Upper lobe of left lung (tissue), 6 donors: ENCODE data around the gene DPF3. TPM values are rescaled to one million over a fixed set of nuclear protein-coding genes. Genes with fewer than 3 reads are reported as not detected.

Source experiments
- ATAC-seq, 2 donors: fragments of 200-7000 bp; cut with Tn5 transposase; one replicate each; pipeline ENCODE4 v1.9.1; 2022; ENCODE audit warnings: mild to moderate bottlenecking in 2 of 2, moderate library complexity in 2 of 2; ENCODE audit not compliant: low FRiP score in 2 of 2
- DNase-seq, 2 donors: peaks; one replicate each; pipeline ENCODE4 v3.0.0-alpha.2; 2019 to 2020
- H3K27ac ChIP-seq, 4 donors: fragments of 200-600 bp; sonication (generic); one replicate each; pipeline ENCODE4 v1.5.1; 2016 to 2019
- H3K27me3 ChIP-seq, 4 donors: fragments of 200-600 bp; sonication (generic); one replicate each; pipeline ENCODE4 v1.5.1; 2017 to 2019
- H3K36me3 ChIP-seq, 4 donors: fragments of 200-600 bp; sonication (generic); one replicate each; pipeline ENCODE4 v1.5.1; 2016 to 2019
- H3K4me1 ChIP-seq, 4 donors: fragments of 200-600 bp; sonication (generic); one replicate each; pipeline ENCODE4 v1.5.1; 2018 to 2019
- H3K4me3 ChIP-seq, 4 donors: fragments of 200-600 bp; sonication (generic); one replicate each; pipeline ENCODE4 v1.5.1; 2017 to 2019; ENCODE audit warnings: mild to moderate bottlenecking in 2 of 4, moderate library complexity in 1 of 4
- H3K9me3 ChIP-seq, 4 donors: fragments of 200-600 bp; sonication (generic); one replicate each; pipeline ENCODE4 v1.5.1; 2018 to 2019
- CTCF ChIP-seq, 6 experiments: fragments of 450-650 bp in 4 of 6; fragments of 200-600 bp in 2 of 6; sonication (generic) in 2 of 6; IDR thresholded peaks; one replicate each; pipeline ENCODE4 v1.5.1; 2016 to 2019; ENCODE audit warnings: antibody characterized with exemption in 6 of 6
- EP300 ChIP-seq, 4 donors: sonication (generic); formaldehyde crosslinking; IDR thresholded peaks; one replicate each; pipeline ENCODE4 v1.5.1; 2017; ENCODE audit warnings: antibody characterized with exemption in 4 of 4, control low read depth in 2 of 4
- POLR2A ChIP-seq, 4 donors: fragments of 450-650 bp; IDR thresholded peaks; one replicate each; pipeline ENCODE4 v1.5.1; 2016 to 2017; ENCODE audit warnings: antibody characterized with exemption in 4 of 4, mild to moderate bottlenecking in 2 of 4
- POLR2AphosphoS5 ChIP-seq, 2 donors: sonication (generic); formaldehyde crosslinking; IDR thresholded peaks; one replicate each; pipeline ENCODE4 v1.5.1; 2017; ENCODE audit warnings: antibody characterized with exemption in 2 of 2
- WGBS, 2 donors: methylation state at CpG; one replicate each; pipeline ENCODE4 v1.1.5; 2017 to 2018; 5-methylcytosine and 5-hydroxymethylcytosine counted together
- total RNA-seq, 6 donors: library from RNA; depleted of rRNA in 4 of 6; stranded (reverse); fragments of >200 nt in 4 of 6; gene quantifications; one replicate each; pipeline versions ENCODE4 v1.1.0 to v1.2.1, GENCODE V29; 2016 to 2021
- donor health status: DM: no; HTN: no; CAD: no; lungs with moderate emphysema.
- donor health status: DM: no; HTN: yes; CAD: no; lungs with severe emphysema.

DPF3 gene
- total RNA-seq, 6 donors from 2014 or later = 0.30 to 1.3 (median 1.0) TPM

- TF ChIP-seq EP300 (IDR thresholded peaks at IDR 0.05) (no peak), CTCF (IDR thresholded peaks at IDR 0.05) (no peak), POLR2AphosphoS5 (IDR thresholded peaks at IDR 0.05) (no peak), POLR2A (IDR thresholded peaks at IDR 0.05) (no peak)
- no peaks in the 10 kb centered on the region for H3K9me3 ChIP-seq
- no peaks in the 10 kb centered on the region for H3K27me3 ChIP-seq
- no peaks in the 10 kb centered on the region for H3K36me3 ChIP-seq
- ATAC-seq (no peak), DNase-seq (no peak)
- 61 to 62% methylated on average over 8 to 9 of the region's 9 CpGs for WGBS, 2 donors
- H3K4me1 ChIP-seq = peaks cover 0 to 9% (median 2%) of the 10 kb centered on the region in 4 donors
- H3K4me3 ChIP-seq = no peak overlapping the region
- no peak overlapping the region for H3K27ac ChIP-seq
These were observed 278.3 kb downstream of the DPF3 start for GRCh38 chr14:72615451-72616121.

GRCh38 chr14:72614891-72615415, 278.9 kb downstream of the DPF3 start:
- no peak for DNase-seq
- no peaks in the 10 kb centered on the region for H3K9me3 ChIP-seq
- TF ChIP-seq POLR2A (IDR thresholded peaks at IDR 0.05) (no peak), POLR2AphosphoS5 (IDR thresholded peaks at IDR 0.05) (no peak), EP300 (IDR thresholded peaks at IDR 0.05) (no peak), CTCF (IDR thresholded peaks at IDR 0.05) (no peak)
- no peak overlapping the region for H3K27ac ChIP-seq
- 72 to 77% methylated on average over 9 to 11 of the region's 11 CpGs for WGBS, 2 donors
- H3K4me3 ChIP-seq = no peak overlapping the region
- peaks cover 0 to 9% (median 2%) of the 10 kb centered on the region in 4 donors for H3K4me1 ChIP-seq
- no peaks in the 10 kb centered on the region for H3K27me3 ChIP-seq
- H3K36me3 ChIP-seq = no peaks in the 10 kb centered on the region
- ATAC-seq = no peak

- Histone ChIP-seq H3K4me1 (peaks cover 0 to 9% (median 2%) of the 10 kb centered on the region in 4 donors), H3K9me3 (no peaks in the 10 kb centered on the region), H3K4me3 (no peak overlapping the region), H3K36me3 (no peaks in the 10 kb centered on the region), H3K27ac (no peak overlapping the region), H3K27me3 (no peaks in the 10 kb centered on the region)
- WGBS, 2 donors = 74 to 85% methylated on average over 3 of the region's 3 CpGs
- TF ChIP-seq EP300 (IDR thresholded peaks at IDR 0.05) = no peak
- TF ChIP-seq CTCF (IDR thresholded peaks at IDR 0.05) = no peak
- TF ChIP-seq POLR2A (IDR thresholded peaks at IDR 0.05) = no peak
- TF ChIP-seq POLR2AphosphoS5 (IDR thresholded peaks at IDR 0.05) = no peak
- ATAC-seq = no peak
- no peak for DNase-seq
These were observed 279.5 kb downstream of the DPF3 start for GRCh38 chr14:72614365-72614764.

GRCh38 chr14:72613975-72614319, 280.0 kb downstream of the DPF3 start:
- ATAC-seq (no peak), DNase-seq (no peak)
- Histone ChIP-seq H3K4me3 (no peak overlapping the region), H3K4me1 (peaks cover 0 to 9% (median 2%) of the 10 kb centered on the region in 4 donors), H3K9me3 (no peaks in the 10 kb centered on the region), H3K36me3 (no peaks in the 10 kb centered on the region), H3K27ac (no peak overlapping the region), H3K27me3 (no peaks in the 10 kb centered on the region)
- WGBS, 2 donors = 86 to 90% methylated on average over 1 to 2 of the region's 2 CpGs
- TF ChIP-seq EP300 (IDR thresholded peaks at IDR 0.05) (no peak), CTCF (IDR thresholded peaks at IDR 0.05) (no peak), POLR2AphosphoS5 (IDR thresholded peaks at IDR 0.05) (no peak), POLR2A (IDR thresholded peaks at IDR 0.05) (no peak)
